ENCODE data around the gene EFNA3. TPM values are rescaled to one million over a fixed set of nuclear protein-coding genes. Genes with fewer than 3 reads are reported as not detected.

The EFNA3 gene
- total and polyA plus RNA-seq, 2 of the 4 experiments (the other 2 are of a cell fraction): 0.72 to 1.6 TPM

- Histone ChIP-seq H3K79me1 (ENCODE audit: low read depth in 1 of 2, low read length in 2 of 2) (no peaks in the 10 kb centered on the region), H2AK9ac (replicated peaks; ENCODE audit: low read depth, low read length, poor library complexity) (peak overlapping the region; percentile 56), H3K27ac (ENCODE audit: insufficient read depth, low read length) (no peak overlapping the region), H2BK15ac (ENCODE audit: low read depth, low read length) (no peak overlapping the region), H3K56ac (ENCODE audit: extremely low read depth, insufficient read depth, low read length) (no peak overlapping the region), H3K36me3 (ENCODE audit: control insufficient read depth, insufficient read depth, low read length) (no peaks in the 10 kb centered on the region), H3K27me3 (ENCODE audit: control insufficient read depth, insufficient read depth, low read length) (peaks cover 74% of the 10 kb centered on the region), H3K4me1 (ENCODE audit: control insufficient read depth, insufficient read depth, low read length) (peaks cover 6% of the 10 kb centered on the region; the same call in 1 of the 2 replicates), H4K91ac (ENCODE audit: insufficient read depth, low read depth, low read length) (no peak overlapping the region), H3K23ac (ENCODE audit: low read depth, low read length) (no peak overlapping the region), H4K8ac (ENCODE audit: low read depth in 2 of 2, low read length in 2 of 2) (no peak overlapping the region), H2AK5ac (ENCODE audit: low read depth, low read length) (no peak overlapping the region), H2BK120ac (ENCODE audit: low read depth, low read length) (no peak overlapping the region), H2BK5ac (ENCODE audit: low read depth, low read length, poor library complexity, severe bottlenecking) (no peak overlapping the region), H3K4ac (ENCODE audit: low read depth, low read length) (no peak overlapping the region), H2BK20ac (ENCODE audit: low read depth, low read length) (no peak overlapping the region), H4K20me1 (ENCODE audit: insufficient read depth, low read length) (peaks cover 11% of the 10 kb centered on the region), H3K9me1 (ENCODE audit: insufficient read depth, low read length) (0 out of 2 replicates have a peak, but pooled peaks cover 3% of the 10 kb centered on the region), H3K4me2 (ENCODE audit: low read depth, low read length) (peak overlapping the region; percentile 82; the same call in 1 of the 2 replicates), H3K14ac (replicated peaks; ENCODE audit: low read depth, low read length) (no peak overlapping the region), H2AFZ (replicated peaks; ENCODE audit: low read length, poor library complexity) (peak overlapping the region; percentile 36), H3K9ac (ENCODE audit: low read depth, low read length) (no peak overlapping the region), H3K9me3 (ENCODE audit: control insufficient read depth, insufficient read depth, low read length) (no peaks in the 10 kb centered on the region), H4K5ac (ENCODE audit: low read depth, low read length) (no peak overlapping the region), H3K4me3 (ENCODE audit: insufficient read depth, low read depth, low read length) (no peak overlapping the region), H3K18ac (ENCODE audit: low read depth, low read length) (no peak overlapping the region)
- no peak for ATAC-seq (ENCODE audit: low read depth)
- TF ChIP-seq RCOR1 (IDR thresholded peaks at IDR 0.05; ENCODE audit: insufficient replicate concordance, low read length) (no peak), MXI1 (IDR thresholded peaks at IDR 0.05; ENCODE audit: borderline replicate concordance, low read depth, low read length) (no peak), RFX5 (IDR thresholded peaks at IDR 0.05; ENCODE audit: low read depth, low read length) (no peak), FOS (IDR thresholded peaks at IDR 0.05; ENCODE audit: low read depth, low read length) (no peak), MAFK (IDR thresholded peaks at IDR 0.05; ENCODE audit: low read depth, low read length) (no peak)
- dilution Hi-C loops (cut with HindIII; ENCODE audit: low sequenced_read_pairs, unreplicated experiment): no loop called here
- CTCF ChIA-PET: no interaction called here
- no TSS peak for BruUV-seq (replicated peaks)
- no peak for DNase-seq
- POLR2A ChIA-PET (ENCODE audit: unreplicated experiment): interaction anchor here (0.6 kb wide), 1 partner anchor 9 kb away, joined by 3 read pairs; no protein-coding TSS in a partner anchor
- intact Hi-C loops (cut with micrococcal nuclease): no loop called here
- WGBS, 2 experiments (ENCODE audit: extremely low coverage in 2 of 2, insufficient read length in 1 of 2): 0% methylated on average over 2 of the region's 10 CpGs; no CpG with 5 or more reads in 1 of the 2 experiments
- in situ Hi-C loops (cut with MboI; ENCODE audit: low sequenced_read_pairs): no loop called here
Measured at GRCh38 chr1:155079210-155079486, 511 bp downstream of the EFNA3 start.
